Body of pancreas (tissue), 4 donors: ENCODE results near the gene BCL7A. TPM values are rescaled to one million over a fixed set of nuclear protein-coding genes. Genes with fewer than 3 reads are reported as not detected.

ENCODE experiments used
- ATAC-seq: fragments of 150-250 bp; one replicate; pipeline ENCODE4 v1.9.1; 2016
- DNase-seq, 4 donors: peaks; one replicate each; pipeline ENCODE4 v3.0.0-alpha.2; 2019
- H3K27ac ChIP-seq, 4 donors: fragments of 200-600 bp; sonication (generic); 1 replicate in 3 of 4; 2 replicates in 1 of 4; pipeline versions ENCODE4 v1.5.1 to v1.6.1; 2016 to 2019; ENCODE audit warnings: mild to moderate bottlenecking in 1 of 4, mixed read lengths in 1 of 4, moderate library complexity in 1 of 4
- H3K27me3 ChIP-seq, 2 donors: fragments of 200-600 bp; sonication (generic); one replicate each; pipeline ENCODE4 v1.6.0; 2016; ENCODE audit warnings: mild to moderate bottlenecking in 1 of 2
- H3K36me3 ChIP-seq, 2 donors: fragments of 200-600 bp; sonication (generic); replicated peaks in 1 of 2; 2 replicates each; pipeline ENCODE4 v1.5.1; 2016; ENCODE audit warnings: low read depth in 2 of 2; ENCODE audit not compliant: insufficient read depth in 1 of 2
- H3K4me1 ChIP-seq: fragments of 200-600 bp; sonication (generic); one replicate; pipeline ENCODE4 v1.6.0; 2016
- H3K4me3 ChIP-seq, 2 donors: fragments of 200-600 bp; sonication (generic); 1 replicate in 1 of 2; 2 replicates in 1 of 2; pipeline ENCODE4 v1.5.1; 2016 to 2019
- H3K9me3 ChIP-seq, 3 donors: fragments of 200-600 bp; sonication (generic); 1 replicate in 2 of 3; 2 replicates in 1 of 3; pipeline ENCODE4 v1.5.1; 2016
- CTCF ChIP-seq, 7 experiments: fragments of 450-650 bp in 4 of 7; fragments of 200-600 bp in 3 of 7; sonication (generic) in 3 of 7; IDR thresholded peaks; one replicate each; pipeline ENCODE4 v1.5.1; 2016 to 2019; ENCODE audit warnings: antibody characterized with exemption in 7 of 7
- POLR2A ChIP-seq, 3 donors: fragments of 450-650 bp; IDR thresholded peaks; one replicate each; pipeline ENCODE4 v1.6.1; 2016; ENCODE audit warnings: antibody characterized with exemption in 3 of 3, mild to moderate bottlenecking in 2 of 3
- WGBS, 2 donors: methylation state at CpG; one replicate each; pipeline ENCODE4 v1.1.5; 2017; 5-methylcytosine and 5-hydroxymethylcytosine counted together
- intact Hi-C: fragments of 100-400 bp; cut with DNase I; formaldehyde crosslinking; loops from one replicate; pipeline ENCODE4 v1.15.1; 2023
- total RNA-seq, 2 donors: library from RNA; depleted of rRNA; stranded (reverse); fragments of >200 nt; gene quantifications; one replicate each; pipeline ENCODE4 v1.1.0, GENCODE V29; 2016

Gene BCL7A
- total RNA-seq, 2 donors from 2014 or later, result 19.1 to 25.2 TPM

GRCh38 chr12:121980191-121980891, 41.3 kb upstream of the BCL7A start:
- DNase-seq, result peak in 1 of 4 donors; percentile 41
- no peaks in the 10 kb centered on the region for H3K9me3 ChIP-seq
- TF ChIP-seq POLR2A (IDR thresholded peaks at IDR 0.05) (no peak), CTCF (IDR thresholded peaks at IDR 0.05) (no peak)

GRCh38 chr12:121980892-121981272, 40.8 kb upstream of the BCL7A start:
- TF ChIP-seq CTCF (IDR thresholded peaks at IDR 0.05) (no peak), POLR2A (IDR thresholded peaks at IDR 0.05) (no peak)
- Histone ChIP-seq H3K27ac (no peak overlapping the region), H3K4me3 (no peak overlapping the region), H3K27me3 (no peaks in the 10 kb centered on the region), H3K9me3 (no peaks in the 10 kb centered on the region), H3K4me1 (no peaks in the 10 kb centered on the region), H3K36me3 (no peaks in the 10 kb centered on the region)
- 76 to 84% methylated on average over 14 of the region's 14 CpGs for WGBS, 2 donors
- ATAC-seq (no peak), DNase-seq (no peak)
- intact Hi-C loops, result no loop called here

More at GRCh38 chr12:121980191-121980891, 41.3 kb upstream of the BCL7A start:
- WGBS, 2 donors, result 52 to 71% methylated on average over 11 of the region's 11 CpGs
- H3K27me3 ChIP-seq, result no peaks in the 10 kb centered on the region
- H3K36me3 ChIP-seq, result no peaks in the 10 kb centered on the region
- ATAC-seq, result no peak
- no peak overlapping the region for H3K27ac ChIP-seq
- no peak overlapping the region for H3K4me3 ChIP-seq
- intact Hi-C loops, result no loop called here
- H3K4me1 ChIP-seq, result peaks cover 1% of the 10 kb centered on the region

GRCh38 chr12:121981456-121981855, 40.2 kb upstream of the BCL7A start:
- Histone ChIP-seq H3K9me3 (no peaks in the 10 kb centered on the region), H3K27me3 (no peaks in the 10 kb centered on the region), H3K36me3 (no peaks in the 10 kb centered on the region), H3K4me1 (no peaks in the 10 kb centered on the region), H3K4me3 (no peak overlapping the region), H3K27ac (no peak overlapping the region)
- 51 to 68% methylated on average over 3 to 8 of the region's 8 CpGs for WGBS, 2 donors
- TF ChIP-seq CTCF (IDR thresholded peaks at IDR 0.05), result no peak
- no peak for TF ChIP-seq POLR2A (IDR thresholded peaks at IDR 0.05)
- ATAC-seq (no peak), DNase-seq (no peak)
- intact Hi-C loops, result no loop called here

GRCh38 chr12:121982950-121983349, 38.7 kb upstream of the BCL7A start:
- H3K27ac ChIP-seq, result no peak overlapping the region
- TF ChIP-seq CTCF (IDR thresholded peaks at IDR 0.05) (no peak), POLR2A (IDR thresholded peaks at IDR 0.05) (no peak)
- 87 to 93% methylated on average over 6 of the region's 6 CpGs for WGBS, 2 donors
- H3K4me1 ChIP-seq, result no peaks in the 10 kb centered on the region
- intact Hi-C loops, result no loop called here
- no peaks in the 10 kb centered on the region for H3K9me3 ChIP-seq
- ATAC-seq (no peak), DNase-seq (no peak)
- H3K27me3 ChIP-seq, result no peaks in the 10 kb centered on the region
- H3K4me3 ChIP-seq, result no peak overlapping the region
- no peaks in the 10 kb centered on the region for H3K36me3 ChIP-seq
